AG04449 (cell line): ENCODE measurements around the gene KRT71.

Experiments used
- CTCF ChIA-PET: fragments of 350-600 bp; formaldehyde crosslinking; extraction: SDS; loops from one replicate; lab custom pipeline; 2021; ENCODE audit warnings: antibody characterized with exemption; lab: Yijun Ruan, JAX
- POLR2A ChIA-PET: fragments of 400-600, 350-600 bp; formaldehyde crosslinking; extraction: SDS; loops from one replicate; lab custom pipeline; 2020; ENCODE audit warnings: antibody characterized with exemption, inconsistent platforms; lab: Yijun Ruan, JAX
- DNase-seq: peaks from one replicate; pipeline ENCODE4 v3.0.0-alpha.2; 2010; ENCODE audit warnings: low read depth, low spot score
- H3K4me3 ChIP-seq: 2 replicates; pipeline ENCODE4 v1.5.1; 2011; ENCODE audit warnings: low read depth, mild to moderate bottlenecking, control low read depth, low read length
- TF ChIP-seq, protein P1 (sequence below): IDR thresholded peaks from one replicate; pipeline ENCODE4 v1.5.1; 2011; ENCODE audit warnings: mild to moderate bottlenecking, moderate library complexity, low read length, control low read depth, inconsistent platforms; ENCODE audit not compliant: insufficient read depth; ENCODE audit errors: missing control alignments

The KRT71 gene

DNA sequence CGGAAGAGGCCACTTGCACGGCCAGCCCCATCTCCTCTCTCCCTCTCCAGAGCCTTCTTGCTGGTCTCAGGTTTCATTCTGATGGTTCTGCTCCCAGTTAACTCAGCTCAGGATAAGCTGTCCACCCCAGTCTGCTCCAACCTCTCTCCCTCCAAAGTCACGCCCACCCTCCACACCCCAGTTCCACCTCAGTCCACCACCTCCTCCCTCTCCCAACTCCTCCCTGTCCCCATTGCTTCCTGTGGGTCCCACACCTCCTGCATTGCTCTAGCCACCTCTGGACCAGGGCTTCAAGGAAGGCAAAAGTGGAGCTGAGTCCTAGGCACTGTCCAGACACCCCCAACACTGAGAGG, 13.1 kb downstream of the KRT71 start:
- H3K4me3 ChIP-seq = no peak overlapping the region
- ChIA-PET CTCF (interaction anchor here (0.7 to 2.0 kb wide), 3 partner anchors 167 to 441 kb away, joined by 3 to 5 read pairs (median 4); no protein-coding TSS in a partner anchor), POLR2A (no interaction called here)
- DNase-seq = no peak
- TF ChIP-seq, protein P1, sequence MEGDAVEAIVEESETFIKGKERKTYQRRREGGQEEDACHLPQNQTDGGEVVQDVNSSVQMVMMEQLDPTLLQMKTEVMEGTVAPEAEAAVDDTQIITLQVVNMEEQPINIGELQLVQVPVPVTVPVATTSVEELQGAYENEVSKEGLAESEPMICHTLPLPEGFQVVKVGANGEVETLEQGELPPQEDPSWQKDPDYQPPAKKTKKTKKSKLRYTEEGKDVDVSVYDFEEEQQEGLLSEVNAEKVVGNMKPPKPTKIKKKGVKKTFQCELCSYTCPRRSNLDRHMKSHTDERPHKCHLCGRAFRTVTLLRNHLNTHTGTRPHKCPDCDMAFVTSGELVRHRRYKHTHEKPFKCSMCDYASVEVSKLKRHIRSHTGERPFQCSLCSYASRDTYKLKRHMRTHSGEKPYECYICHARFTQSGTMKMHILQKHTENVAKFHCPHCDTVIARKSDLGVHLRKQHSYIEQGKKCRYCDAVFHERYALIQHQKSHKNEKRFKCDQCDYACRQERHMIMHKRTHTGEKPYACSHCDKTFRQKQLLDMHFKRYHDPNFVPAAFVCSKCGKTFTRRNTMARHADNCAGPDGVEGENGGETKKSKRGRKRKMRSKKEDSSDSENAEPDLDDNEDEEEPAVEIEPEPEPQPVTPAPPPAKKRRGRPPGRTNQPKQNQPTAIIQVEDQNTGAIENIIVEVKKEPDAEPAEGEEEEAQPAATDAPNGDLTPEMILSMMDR = no peak

DNA sequence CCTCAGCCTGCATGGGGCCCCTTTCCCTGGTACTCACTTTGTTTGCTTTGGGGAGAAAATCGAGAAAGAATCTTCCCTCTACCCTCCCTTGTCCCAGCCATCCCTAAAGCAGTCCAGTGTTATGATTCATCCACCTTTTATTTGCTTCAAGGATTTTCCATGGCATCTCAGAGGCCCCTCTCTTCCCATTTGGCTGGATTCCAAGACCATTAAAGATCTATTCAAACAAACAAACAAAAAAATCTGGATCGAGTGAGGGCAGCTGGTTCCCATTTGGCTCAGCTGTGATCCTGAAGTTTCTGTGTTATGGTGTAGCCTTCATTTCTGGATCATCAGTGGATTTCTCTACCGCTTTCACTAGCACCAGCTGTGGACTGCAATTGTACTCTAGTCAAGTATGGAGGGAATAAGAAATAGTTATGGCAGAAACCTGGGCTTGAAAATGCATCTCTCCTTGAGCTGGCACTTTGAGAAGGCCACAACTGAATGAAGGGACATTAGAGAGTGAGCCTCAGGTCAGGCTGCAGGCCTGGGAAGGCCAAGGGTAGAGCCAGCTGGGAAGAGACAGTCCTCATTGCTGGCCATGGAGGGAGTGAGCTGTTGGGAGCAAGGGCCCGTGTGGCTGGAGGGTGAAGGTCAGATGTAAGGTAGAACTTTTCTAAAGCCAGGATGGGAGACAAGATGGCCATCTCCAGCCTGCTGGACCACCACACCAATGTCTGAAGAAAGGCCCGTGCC, 13.7 kb downstream of the KRT71 start:
- TF ChIP-seq, protein P1 = no peak
- no peak overlapping the region for H3K4me3 ChIP-seq
- DNase-seq = peak; percentile 44
- ChIA-PET CTCF (interaction anchor here (0.7 to 2.0 kb wide), 3 partner anchors 166 to 442 kb away, joined by 3 to 5 read pairs (median 4); no protein-coding TSS in a partner anchor), POLR2A (no interaction called here)

DNA sequence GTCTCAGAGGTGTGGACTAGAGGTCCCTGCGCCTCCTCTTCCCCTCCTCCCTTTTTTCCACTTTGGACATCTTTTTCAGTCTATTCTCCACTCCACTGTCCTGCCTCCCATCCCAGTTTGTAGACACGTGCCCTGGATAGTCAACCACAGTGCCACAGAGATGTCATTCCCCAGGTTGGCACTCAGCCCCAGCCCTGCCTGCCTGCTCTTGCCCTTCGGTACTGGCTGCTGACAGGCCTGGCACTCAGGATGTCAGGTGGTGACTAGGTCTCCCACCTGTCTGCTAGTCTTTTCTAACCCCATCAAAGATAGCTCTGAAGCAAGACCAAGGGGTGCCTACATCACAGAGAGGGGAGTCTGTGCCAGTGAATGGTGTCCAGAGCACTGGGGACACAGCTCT, 15.8 kb downstream of the KRT71 start:
- no peak for DNase-seq
- CTCF ChIA-PET = no interaction called here
- TF ChIP-seq, protein P1 = no peak

DNA sequence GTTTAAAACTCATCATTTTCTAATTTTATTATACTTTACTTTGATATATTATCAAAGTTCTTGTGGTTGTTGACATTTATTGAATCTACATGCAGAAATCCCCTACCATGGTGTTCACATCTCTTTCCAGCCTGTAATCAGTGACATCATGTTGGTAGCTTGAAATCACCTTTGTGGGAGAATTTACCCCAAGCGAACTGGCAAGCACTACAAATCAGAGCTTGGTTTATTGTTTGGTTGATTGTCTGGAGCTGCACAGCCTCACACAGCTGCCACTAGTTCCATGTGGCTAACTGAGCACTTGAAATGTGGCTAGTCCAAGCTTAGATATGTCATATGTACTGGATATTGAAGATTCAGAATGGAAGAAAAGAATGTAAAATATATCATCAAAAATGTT, 17.4 kb downstream of the KRT71 start:
- CTCF ChIA-PET = interaction anchor here (1.2 to 1.4 kb wide), 3 partner anchors 9 to 47 kb away, joined by 3 read pairs; no protein-coding TSS in a partner anchor
- POLR2A ChIA-PET = no interaction called here
- no peak for DNase-seq
- TF ChIP-seq, protein P1 = no peak
- no peak overlapping the region for H3K4me3 ChIP-seq

More for the DNA sequence above, 15.8 kb downstream of the KRT71 start:
- H3K4me3 ChIP-seq = no peak overlapping the region
- POLR2A ChIA-PET = no interaction called here

DNA sequence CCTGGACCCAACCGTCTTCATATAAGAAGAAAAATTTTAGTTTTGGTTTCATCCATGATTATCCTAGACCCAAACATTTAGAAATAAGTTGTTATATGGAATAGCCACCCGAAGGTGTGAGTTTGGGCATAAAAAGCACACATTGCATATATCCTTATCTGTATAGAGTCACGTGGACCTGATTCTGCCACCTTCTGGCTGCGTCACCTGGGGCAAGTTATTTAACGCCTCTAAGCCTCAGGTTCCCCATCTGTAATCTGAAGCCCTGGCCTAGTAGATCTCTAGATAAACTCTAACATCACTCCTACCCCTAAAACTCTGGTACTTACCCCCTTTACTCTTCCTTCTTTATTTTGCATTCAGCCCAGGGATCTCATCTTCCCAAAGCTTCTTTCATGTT, 18.5 kb downstream of the KRT71 start:
- ChIA-PET CTCF (interaction anchor here (1.1 to 1.4 kb wide), 3 partner anchors 10 to 345 kb away, joined by 3 read pairs; no protein-coding TSS in a partner anchor), POLR2A (no interaction called here)
- H3K4me3 ChIP-seq = no peak overlapping the region
- TF ChIP-seq, protein P1 = no peak
- no peak for DNase-seq

DNA sequence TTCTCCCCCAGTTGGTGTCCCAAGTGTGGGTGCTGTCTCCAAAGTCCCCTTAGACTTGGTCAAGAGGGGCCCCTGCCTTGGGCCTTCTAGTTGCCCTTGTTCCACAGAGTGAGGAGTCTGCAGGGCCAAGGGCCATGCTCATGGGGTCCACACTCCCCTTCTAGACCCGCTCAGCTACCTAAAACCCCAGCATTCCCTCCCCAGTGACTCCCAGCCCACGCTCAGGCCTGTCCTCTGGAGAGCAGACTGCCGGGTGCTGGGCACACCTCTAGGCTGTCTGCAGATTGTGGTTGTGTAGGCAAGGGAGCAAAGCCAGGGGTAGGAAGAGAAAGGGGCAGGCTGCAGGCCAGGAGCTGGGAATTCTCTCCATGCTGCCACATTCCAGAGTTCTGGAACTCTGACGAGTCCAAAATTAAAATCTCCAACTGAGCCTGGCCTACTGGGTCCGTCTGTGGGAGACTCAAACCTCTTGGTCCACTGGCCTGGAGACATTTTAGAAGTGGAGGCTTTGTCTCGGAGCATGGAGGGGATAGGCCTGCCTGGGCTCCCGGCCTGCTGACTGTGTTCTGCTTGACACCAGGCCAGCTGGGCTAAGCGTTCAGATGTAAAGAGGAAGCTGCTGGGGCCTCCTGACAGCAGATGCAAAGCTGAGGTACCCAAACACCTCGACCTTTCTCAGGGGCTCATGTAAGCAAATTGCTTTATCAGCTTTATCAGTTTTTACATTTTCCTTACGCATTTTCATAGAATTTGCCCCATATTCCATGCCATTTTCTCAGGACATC, 19.1 kb downstream of the KRT71 start:
- TF ChIP-seq, protein P1 = no peak
- CTCF ChIA-PET = interaction anchor here (0.7 to 1.3 kb wide), 5 partner anchors 11 to 346 kb away, joined by 3 to 4 read pairs (median 3); no protein-coding TSS in a partner anchor

More for the DNA sequence above, 19.1 kb downstream of the KRT71 start:
- no peak overlapping the region for H3K4me3 ChIP-seq
- POLR2A ChIA-PET = no interaction called here
- no peak for DNase-seq
